ENCODE results near the gene ABCD2.
A peak's percentile ranks its signal among the peaks of the same experiment; 100 is the strongest.
"Not testable (repeated sequence)": the region's sequence is repeated elsewhere in the genome, so short reads cannot be mapped to it uniquely, and the experiment has no call there.

ABCD2 gene

GRCh38 chr12:39587225-39587624 lies 32.4 kb downstream of the ABCD2 start:
- H3K4me3 ChIP-seq (ENCODE audit: low read depth, low read length) = no peak overlapping the region
- no peaks in the 10 kb centered on the region for H3K27me3 ChIP-seq (ENCODE audit: control insufficient read depth, insufficient read depth, low read length)
- no peaks in the 10 kb centered on the region for H3K9me3 ChIP-seq (ENCODE audit: control insufficient read depth, insufficient read depth, low read depth, low read length)
- H3K4me1 ChIP-seq (ENCODE audit: control insufficient read depth, insufficient read depth, low read length) = no peaks in the 10 kb centered on the region
- no peaks in the 10 kb centered on the region for H3K36me3 ChIP-seq (ENCODE audit: control insufficient read depth, insufficient read depth, low read length)
- no peak overlapping the region for H3K9ac ChIP-seq (ENCODE audit: low read length)
- no peak overlapping the region for H3K27ac ChIP-seq (ENCODE audit: low read depth, low read length)

GRCh38 chr12:39586816-39587215 lies 32.8 kb downstream of the ABCD2 start:
- Histone ChIP-seq H3K4me1 (ENCODE audit: control insufficient read depth, insufficient read depth, low read length) (no peaks in the 10 kb centered on the region), H3K27me3 (ENCODE audit: control insufficient read depth, insufficient read depth, low read length) (no peaks in the 10 kb centered on the region), H3K27ac (ENCODE audit: low read depth, low read length) (no peak overlapping the region), H3K9ac (ENCODE audit: low read length) (no peak overlapping the region), H3K36me3 (ENCODE audit: control insufficient read depth, insufficient read depth, low read length) (no peaks in the 10 kb centered on the region), H3K4me3 (ENCODE audit: low read depth, low read length) (no peak overlapping the region), H3K9me3 (ENCODE audit: control insufficient read depth, insufficient read depth, low read depth, low read length) (no peaks in the 10 kb centered on the region)

- Histone ChIP-seq H3K9me3 (ENCODE audit: control insufficient read depth, insufficient read depth, low read depth, low read length) (no peaks in the 10 kb centered on the region), H3K4me3 (ENCODE audit: low read depth, low read length) (no peak overlapping the region), H3K9ac (ENCODE audit: low read length) (no peak overlapping the region), H3K27ac (ENCODE audit: low read depth, low read length) (no peak overlapping the region), H3K27me3 (ENCODE audit: control insufficient read depth, insufficient read depth, low read length) (no peaks in the 10 kb centered on the region), H3K36me3 (ENCODE audit: control insufficient read depth, insufficient read depth, low read length) (no peaks in the 10 kb centered on the region), H3K4me1 (ENCODE audit: control insufficient read depth, insufficient read depth, low read length) (no peaks in the 10 kb centered on the region)
Measured at GRCh38 chr12:39581592-39581991, 38.0 kb downstream of the ABCD2 start.

GRCh38 chr12:39575498-39575875 lies 44.1 kb downstream of the ABCD2 start:
- Histone ChIP-seq H3K36me3 (ENCODE audit: control insufficient read depth, insufficient read depth, low read length) (no peaks in the 10 kb centered on the region), H3K27ac (ENCODE audit: low read depth, low read length) (peak overlapping the region; percentile 63; the same call in 1 of the 2 replicates), H3K9ac (ENCODE audit: low read length) (no peak overlapping the region), H3K9me3 (ENCODE audit: control insufficient read depth, insufficient read depth, low read depth, low read length) (no peaks in the 10 kb centered on the region), H3K4me3 (ENCODE audit: low read depth, low read length) (no peak overlapping the region), H3K4me1 (ENCODE audit: control insufficient read depth, insufficient read depth, low read length) (peaks cover 18% of the 10 kb centered on the region), H3K27me3 (ENCODE audit: control insufficient read depth, insufficient read depth, low read length) (no peaks in the 10 kb centered on the region)

GRCh38 chr12:39574785-39575497 lies 44.7 kb downstream of the ABCD2 start:
- H3K9me3 ChIP-seq (ENCODE audit: control insufficient read depth, insufficient read depth, low read depth, low read length) = 0 out of 2 replicates have a peak, but pooled peaks cover 4% of the 10 kb centered on the region
- no peaks in the 10 kb centered on the region for H3K36me3 ChIP-seq (ENCODE audit: control insufficient read depth, insufficient read depth, low read length)
- H3K27ac ChIP-seq (ENCODE audit: low read depth, low read length) = peak overlapping the region; percentile 63; the same call in 1 of the 2 replicates
- peaks cover 18% of the 10 kb centered on the region for H3K4me1 ChIP-seq (ENCODE audit: control insufficient read depth, insufficient read depth, low read length)
- H3K9ac ChIP-seq (ENCODE audit: low read length) = no peak overlapping the region
- no peak overlapping the region for H3K4me3 ChIP-seq (ENCODE audit: low read depth, low read length)
- H3K27me3 ChIP-seq (ENCODE audit: control insufficient read depth, insufficient read depth, low read length) = no peaks in the 10 kb centered on the region

GRCh38 chr12:39574378-39574777 lies 45.2 kb downstream of the ABCD2 start:
- Histone ChIP-seq H3K36me3 (ENCODE audit: control insufficient read depth, insufficient read depth, low read length) (no peaks in the 10 kb centered on the region), H3K27ac (ENCODE audit: low read depth, low read length) (no peak overlapping the region), H3K9me3 (ENCODE audit: control insufficient read depth, insufficient read depth, low read depth, low read length) (peaks cover 9% of the 10 kb centered on the region), H3K4me1 (ENCODE audit: control insufficient read depth, insufficient read depth, low read length) (peaks cover 18% of the 10 kb centered on the region), H3K4me3 (ENCODE audit: low read depth, low read length) (no peak overlapping the region), H3K9ac (ENCODE audit: low read length) (no peak overlapping the region), H3K27me3 (ENCODE audit: control insufficient read depth, insufficient read depth, low read length) (no peaks in the 10 kb centered on the region)

- H3K9ac ChIP-seq (ENCODE audit: low read length) = no peak overlapping the region
- H3K27ac ChIP-seq (ENCODE audit: low read depth, low read length) = no peak overlapping the region
- no peaks in the 10 kb centered on the region for H3K36me3 ChIP-seq (ENCODE audit: control insufficient read depth, insufficient read depth, low read length)
- peaks cover 18% of the 10 kb centered on the region for H3K4me1 ChIP-seq (ENCODE audit: control insufficient read depth, insufficient read depth, low read length)
- peaks cover 13% of the 10 kb centered on the region for H3K9me3 ChIP-seq (ENCODE audit: control insufficient read depth, insufficient read depth, low read depth, low read length)
- no peak overlapping the region for H3K4me3 ChIP-seq (ENCODE audit: low read depth, low read length)
- no peaks in the 10 kb centered on the region for H3K27me3 ChIP-seq (ENCODE audit: control insufficient read depth, insufficient read depth, low read length)
Measured at GRCh38 chr12:39573971-39574370, 45.6 kb downstream of the ABCD2 start.

GRCh38 chr12:39572551-39572950 lies 47.1 kb downstream of the ABCD2 start:
- no peak overlapping the region for H3K4me3 ChIP-seq (ENCODE audit: low read depth, low read length)
- H3K27ac ChIP-seq (ENCODE audit: low read depth, low read length) = no peak overlapping the region
- H3K9ac ChIP-seq (ENCODE audit: low read length) = no peak overlapping the region
- H3K9me3 ChIP-seq (ENCODE audit: control insufficient read depth, insufficient read depth, low read depth, low read length) = peaks cover 17% of the 10 kb centered on the region
- H3K36me3 ChIP-seq (ENCODE audit: control insufficient read depth, insufficient read depth, low read length) = no peaks in the 10 kb centered on the region
- H3K4me1 ChIP-seq (ENCODE audit: control insufficient read depth, insufficient read depth, low read length) = peaks cover 18% of the 10 kb centered on the region
- H3K27me3 ChIP-seq (ENCODE audit: control insufficient read depth, insufficient read depth, low read length) = no peaks in the 10 kb centered on the region

GRCh38 chr12:39571351-39571750 lies 48.3 kb downstream of the ABCD2 start:
- Histone ChIP-seq H3K27me3 (ENCODE audit: control insufficient read depth, insufficient read depth, low read length) (no peaks in the 10 kb centered on the region), H3K4me3 (ENCODE audit: low read depth, low read length) (no peak overlapping the region), H3K36me3 (ENCODE audit: control insufficient read depth, insufficient read depth, low read length) (no peaks in the 10 kb centered on the region), H3K27ac (ENCODE audit: low read depth, low read length) (no peak overlapping the region), H3K9ac (ENCODE audit: low read length) (no peak overlapping the region), H3K4me1 (ENCODE audit: control insufficient read depth, insufficient read depth, low read length) (peaks cover 18% of the 10 kb centered on the region), H3K9me3 (ENCODE audit: control insufficient read depth, insufficient read depth, low read depth, low read length) (peaks cover 17% of the 10 kb centered on the region)

GRCh38 chr12:39553476-39553875 lies 66.1 kb downstream of the ABCD2 start:
- peaks cover 12% of the 10 kb centered on the region for H3K9me3 ChIP-seq (ENCODE audit: control insufficient read depth, insufficient read depth, low read depth, low read length)
- no peak overlapping the region for H3K9ac ChIP-seq (ENCODE audit: low read length)

GRCh38 chr12:39544211-39544610 lies 75.4 kb downstream of the ABCD2 start:
- H3K9ac ChIP-seq (ENCODE audit: low read length); H3K4me1 ChIP-seq (ENCODE audit: control insufficient read depth, insufficient read depth, low read length); H3K27me3 ChIP-seq (ENCODE audit: control insufficient read depth, insufficient read depth, low read length); H3K9me3 ChIP-seq (ENCODE audit: control insufficient read depth, insufficient read depth, low read depth, low read length); H3K36me3 ChIP-seq (ENCODE audit: control insufficient read depth, insufficient read depth, low read length); H3K27ac ChIP-seq (ENCODE audit: low read depth, low read length); H3K4me3 ChIP-seq (ENCODE audit: low read depth, low read length): not testable (repeated sequence)

More at GRCh38 chr12:39553476-39553875, 66.1 kb downstream of the ABCD2 start:
- Histone ChIP-seq H3K4me3 (ENCODE audit: low read depth, low read length) (no peak overlapping the region), H3K27ac (ENCODE audit: low read depth, low read length) (no peak overlapping the region), H3K27me3 (ENCODE audit: control insufficient read depth, insufficient read depth, low read length) (no peaks in the 10 kb centered on the region), H3K36me3 (ENCODE audit: control insufficient read depth, insufficient read depth, low read length) (no peaks in the 10 kb centered on the region), H3K4me1 (ENCODE audit: control insufficient read depth, insufficient read depth, low read length) (no peaks in the 10 kb centered on the region)

All from HUES6 (cell line).